Gastroesophageal sphincter (tissue), 4 donors: ENCODE results near the gene PRKCZ. TPM values are rescaled to one million over a fixed set of nuclear protein-coding genes. Genes with fewer than 3 reads are reported as not detected.

Experiments
- ATAC-seq: fragments of 150-250 bp; one replicate; pipeline ENCODE4 v1.9.1; 2016; ENCODE audit warnings: mild to moderate bottlenecking, moderate library complexity
- H3K27ac ChIP-seq, 4 donors: fragments of 200-600 bp; sonication (generic) in 3 of 4; 1 replicate in 3 of 4; 2 replicates in 1 of 4; pipeline ENCODE4 v1.5.1; 2016 to 2019
- H3K27me3 ChIP-seq: fragments of 200-600 bp; sonication (generic); one replicate; pipeline ENCODE4 v1.5.1; 2019
- H3K36me3 ChIP-seq, 2 donors: fragments of 200-600 bp; sonication (generic); one replicate each; pipeline ENCODE4 v1.5.1; 2019; ENCODE audit warnings: control low read depth in 1 of 2
- H3K4me1 ChIP-seq, 3 donors: fragments of 200-600 bp; sonication (generic); 1 replicate in 2 of 3; 2 replicates in 1 of 3; pipeline ENCODE4 v1.5.1; 2016 to 2019; ENCODE audit warnings: control low read depth in 2 of 3
- H3K4me3 ChIP-seq, 2 donors: fragments of 200-600 bp; sonication (generic); one replicate each; pipeline ENCODE4 v1.5.1; 2019; ENCODE audit warnings: mild to moderate bottlenecking in 1 of 2, moderate library complexity in 1 of 2
- H3K9me3 ChIP-seq, 3 donors: fragments of 200-600 bp; sonication (generic); one replicate each; pipeline ENCODE4 v1.5.1; 2017 to 2019; ENCODE audit warnings: control low read depth in 2 of 3
- CTCF ChIP-seq, 4 experiments: fragments of 200-600 bp in 2 of 4; fragments of 450-650 bp in 2 of 4; sonication (generic) in 1 of 4; IDR thresholded peaks; one replicate each; pipeline ENCODE4 v1.5.1; 2017 to 2019; ENCODE audit warnings: antibody characterized with exemption in 4 of 4, mild to moderate bottlenecking in 2 of 4, moderate library complexity in 2 of 4
- EP300 ChIP-seq: sonication (generic); formaldehyde crosslinking; IDR thresholded peaks from one replicate; pipeline ENCODE4 v1.6.1; 2017; ENCODE audit warnings: antibody characterized with exemption, mild to moderate bottlenecking
- POLR2A ChIP-seq, 2 donors: fragments of 450-650 bp; IDR thresholded peaks; one replicate each; pipeline ENCODE4 v1.6.1; 2017; ENCODE audit warnings: antibody characterized with exemption in 2 of 2, mild to moderate bottlenecking in 2 of 2, moderate library complexity in 1 of 2
- POLR2AphosphoS5 ChIP-seq: sonication (generic); formaldehyde crosslinking; IDR thresholded peaks from one replicate; pipeline ENCODE4 v1.6.1; 2017; ENCODE audit warnings: antibody characterized with exemption
- WGBS, 2 donors: methylation state at CpG; one replicate each; pipeline ENCODE4 v1.1.5; 2018; ENCODE audit warnings: low coverage in 1 of 2; 5-methylcytosine and 5-hydroxymethylcytosine counted together
- total RNA-seq, 4 donors: library from RNA; depleted of rRNA; stranded (reverse); fragments of >200 nt; gene quantifications; one replicate each; pipeline ENCODE4 v1.1.0, GENCODE V29; 2016

The PRKCZ gene
- total RNA-seq, 4 donors from 2014 or later: 2.4 to 3.8 (median 2.9) TPM

GRCh38 chr1:2004856-2005255 lies 45.4 kb upstream of the PRKCZ start:
- no peak for ATAC-seq
- Histone ChIP-seq H3K27ac (no peak overlapping the region), H3K9me3 (no peaks in the 10 kb centered on the region), H3K27me3 (peaks cover 97% of the 10 kb centered on the region), H3K4me1 (peaks cover 0 to 7% (median 0%) of the 10 kb centered on the region in 3 donors), H3K36me3 (no peaks in the 10 kb centered on the region), H3K4me3 (no peak overlapping the region)
- WGBS, 2 donors: 77 to 88% methylated on average over 5 to 8 of the region's 21 CpGs
- TF ChIP-seq POLR2AphosphoS5: no peak
- TF ChIP-seq EP300: no peak
- TF ChIP-seq CTCF (IDR thresholded peaks at IDR 0.05): no peak
- TF ChIP-seq POLR2A (IDR thresholded peaks at IDR 0.05): no peak

GRCh38 chr1:2009101-2010053 lies 40.8 kb upstream of the PRKCZ start:
- Histone ChIP-seq H3K27me3 (peaks cover 93% of the 10 kb centered on the region), H3K27ac (no peak overlapping the region), H3K36me3 (no peaks in the 10 kb centered on the region), H3K4me1 (no peaks in the 10 kb centered on the region), H3K9me3 (no peaks in the 10 kb centered on the region), H3K4me3 (no peak overlapping the region)
- 84 to 85% methylated on average over 4 to 11 of the region's 27 CpGs for WGBS, 2 donors
- TF ChIP-seq POLR2AphosphoS5: no peak
- no peak for TF ChIP-seq POLR2A (IDR thresholded peaks at IDR 0.05)
- no peak for TF ChIP-seq EP300
- TF ChIP-seq CTCF (IDR thresholded peaks at IDR 0.05): no peak
- no peak for ATAC-seq

- no peak overlapping the region for H3K27ac ChIP-seq
- peaks cover 0 to 8% (median 0%) of the 10 kb centered on the region in 3 donors for H3K4me1 ChIP-seq
- H3K36me3 ChIP-seq: no peaks in the 10 kb centered on the region
- no peaks in the 10 kb centered on the region for H3K9me3 ChIP-seq
- no peak for TF ChIP-seq EP300
- TF ChIP-seq POLR2A (IDR thresholded peaks at IDR 0.05): no peak
- no peak for TF ChIP-seq CTCF (IDR thresholded peaks at IDR 0.05)
- TF ChIP-seq POLR2AphosphoS5: no peak
- H3K27me3 ChIP-seq: peaks cover 94% of the 10 kb centered on the region
- WGBS, 2 donors: 20 to 79% methylated on average over 1 to 4 of the region's 15 CpGs
- H3K4me3 ChIP-seq: no peak overlapping the region
- ATAC-seq: no peak
Measured at GRCh38 chr1:2014181-2014580, 36.0 kb upstream of the PRKCZ start.

GRCh38 chr1:2014741-2015735 lies 35.2 kb upstream of the PRKCZ start:
- Histone ChIP-seq H3K27me3 (peaks cover 94% of the 10 kb centered on the region), H3K9me3 (no peaks in the 10 kb centered on the region), H3K4me3 (no peak overlapping the region), H3K4me1 (peaks cover 0 to 16% (median 5%) of the 10 kb centered on the region in 3 donors), H3K36me3 (no peaks in the 10 kb centered on the region), H3K27ac (no peak overlapping the region)
- 52 to 57% methylated on average over 15 to 21 of the region's 34 CpGs for WGBS, 2 donors
- TF ChIP-seq POLR2AphosphoS5 (no peak), POLR2A (IDR thresholded peaks at IDR 0.05) (no peak), EP300 (no peak), CTCF (IDR thresholded peaks at IDR 0.05) (no peak)
- no peak for ATAC-seq
